ENCODE results near the gene CLEC4A.

CLEC4A gene

GRCh38 chr12:8123124-8123912 is at the start of gene CLEC4A:
Gene CLEC4A (plus strand): TSS chr12:8123617. CDS start chr12:8123879, 262 bp downstream.
- H4K20me1 ChIP-seq (ENCODE audit: insufficient read depth), result no peaks in the 10 kb centered on the region
- no peaks in the 10 kb centered on the region for H3K4me1 ChIP-seq (ENCODE audit: low read depth, poor library complexity, severe bottlenecking)
- no peak within 1 kb of the TSS for H3K9ac ChIP-seq
- no peak within 1 kb of the TSS for H3K4me2 ChIP-seq
- TF ChIP-seq CTCF (conservative IDR thresholded peaks at IDR 0.05; ENCODE audit: low read depth, low read length), result no peak
- H3K4me3 ChIP-seq (IDR thresholded peaks at IDR 0.05; ENCODE audit: insufficient read depth, low read depth, low read length), result no peak within 1 kb of the TSS
- no peaks in the 10 kb centered on the region for H3K79me2 ChIP-seq (ENCODE audit: insufficient read depth, low read depth)
- no peaks in the 10 kb centered on the region for H3K27me3 ChIP-seq (ENCODE audit: insufficient read depth, low read depth)
- no peak within 1 kb of the TSS for H3K27ac ChIP-seq
- no peaks in the 10 kb centered on the region for H3K36me3 ChIP-seq (ENCODE audit: insufficient read depth)
- no peak within 1 kb of the TSS for H2AFZ ChIP-seq (ENCODE audit: low read depth)

- Histone ChIP-seq H3K4me3 (IDR thresholded peaks at IDR 0.05; ENCODE audit: insufficient read depth, low read depth, low read length) (no peak overlapping the region), H3K36me3 (ENCODE audit: insufficient read depth) (no peaks in the 10 kb centered on the region), H3K79me2 (ENCODE audit: insufficient read depth, low read depth) (no peaks in the 10 kb centered on the region), H3K27ac (no peak overlapping the region), H3K9ac (no peak overlapping the region), H3K4me1 (ENCODE audit: low read depth, poor library complexity, severe bottlenecking) (peaks cover 15% of the 10 kb centered on the region), H3K4me2 (no peak overlapping the region), H4K20me1 (ENCODE audit: insufficient read depth) (no peaks in the 10 kb centered on the region), H3K27me3 (ENCODE audit: insufficient read depth, low read depth) (no peaks in the 10 kb centered on the region), H2AFZ (ENCODE audit: low read depth) (no peak overlapping the region)
- TF ChIP-seq CTCF (conservative IDR thresholded peaks at IDR 0.05; ENCODE audit: low read depth, low read length), result no peak
Measured at GRCh38 chr12:8075935-8076334, 47.5 kb upstream of the CLEC4A start.

- Histone ChIP-seq H3K4me1 (ENCODE audit: low read depth, poor library complexity, severe bottlenecking) (peaks cover 15% of the 10 kb centered on the region), H3K4me2 (no peak overlapping the region)
Measured at GRCh38 chr12:8076366-8076765, 47.1 kb upstream of the CLEC4A start.

GRCh38 chr12:8077207-8077606 is 46.2 kb upstream of the CLEC4A start:
- H3K4me3 ChIP-seq (IDR thresholded peaks at IDR 0.05; ENCODE audit: insufficient read depth, low read depth, low read length), result no peak overlapping the region

More at GRCh38 chr12:8076366-8076765, 47.1 kb upstream of the CLEC4A start:
- no peak overlapping the region for H2AFZ ChIP-seq (ENCODE audit: low read depth)
- no peak for TF ChIP-seq CTCF (conservative IDR thresholded peaks at IDR 0.05; ENCODE audit: low read depth, low read length)
- H3K27me3 ChIP-seq (ENCODE audit: insufficient read depth, low read depth), result no peaks in the 10 kb centered on the region
- H3K9ac ChIP-seq, result no peak overlapping the region
- no peaks in the 10 kb centered on the region for H4K20me1 ChIP-seq (ENCODE audit: insufficient read depth)
- H3K79me2 ChIP-seq (ENCODE audit: insufficient read depth, low read depth), result no peaks in the 10 kb centered on the region
- no peak overlapping the region for H3K4me3 ChIP-seq (IDR thresholded peaks at IDR 0.05; ENCODE audit: insufficient read depth, low read depth, low read length)
- H3K36me3 ChIP-seq (ENCODE audit: insufficient read depth), result no peaks in the 10 kb centered on the region
- H3K27ac ChIP-seq, result no peak overlapping the region

More at GRCh38 chr12:8077207-8077606, 46.2 kb upstream of the CLEC4A start:
- H3K36me3 ChIP-seq (ENCODE audit: insufficient read depth), result no peaks in the 10 kb centered on the region
- H3K9ac ChIP-seq, result no peak overlapping the region
- H2AFZ ChIP-seq (ENCODE audit: low read depth), result no peak overlapping the region
- no peak overlapping the region for H3K27ac ChIP-seq
- H3K4me1 ChIP-seq (ENCODE audit: low read depth, poor library complexity, severe bottlenecking), result peaks cover 15% of the 10 kb centered on the region
- no peak for TF ChIP-seq CTCF (conservative IDR thresholded peaks at IDR 0.05; ENCODE audit: low read depth, low read length)
- no peaks in the 10 kb centered on the region for H3K27me3 ChIP-seq (ENCODE audit: insufficient read depth, low read depth)
- H4K20me1 ChIP-seq (ENCODE audit: insufficient read depth), result no peaks in the 10 kb centered on the region
- H3K79me2 ChIP-seq (ENCODE audit: insufficient read depth, low read depth), result peaks cover under 1% of the 10 kb centered on the region; the same call in 1 of the 2 replicates
- no peak overlapping the region for H3K4me2 ChIP-seq

Measured in KMS-11 (cell line).